Central memory CD4-positive, alpha-beta T cell (primary cell): ENCODE data around the gene SOHLH2.

Experiments
- DNase-seq: peaks from one replicate; pipeline ENCODE4 v3.0.0; 2022
- total RNA-seq, 3 experiments: gene quantifications; one replicate each; lab custom pipeline; 2026; lab: John Stamatoyannopoulos, UW

SOHLH2 gene
- total RNA-seq: 0 reads per million in 3 experiments

GRCh38 chr13:36214163-36214921, at the start of gene SOHLH2:
Gene SOHLH2, minus strand, starts transcription at chr13:36214556. Its CDS starts 30 bp downstream, at chr13:36214526.
- no peak for DNase-seq

GRCh38 chr13:36261976-36262375, 47.6 kb upstream of the SOHLH2 start:
- DNase-seq: no peak

GRCh38 chr13:36261011-36261410, 46.7 kb upstream of the SOHLH2 start:
- no peak for DNase-seq

- no peak for DNase-seq
These were observed 45.2 kb upstream of the SOHLH2 start for GRCh38 chr13:36259361-36260137.

GRCh38 chr13:36258831-36259230, 44.5 kb upstream of the SOHLH2 start:
- no peak for DNase-seq

GRCh38 chr13:36251526-36251925, 37.2 kb upstream of the SOHLH2 start:
- no peak for DNase-seq

GRCh38 chr13:36251017-36251416, 36.7 kb upstream of the SOHLH2 start:
- no peak for DNase-seq

- no peak for DNase-seq
These were observed 34.3 kb upstream of the SOHLH2 start for GRCh38 chr13:36248700-36249099.

- no peak for DNase-seq
These were observed 30.6 kb upstream of the SOHLH2 start for GRCh38 chr13:36244990-36245389.

- no peak for DNase-seq
These were observed 29.7 kb upstream of the SOHLH2 start for GRCh38 chr13:36244073-36244472.

- no peak for DNase-seq
These were observed 28.4 kb upstream of the SOHLH2 start for GRCh38 chr13:36242761-36243160.

GRCh38 chr13:36231236-36231635, 16.9 kb upstream of the SOHLH2 start:
- DNase-seq: no peak

- no peak for DNase-seq
These were observed 10.4 kb upstream of the SOHLH2 start for GRCh38 chr13:36224730-36225129.

- DNase-seq: no peak
These were observed 5.5 kb upstream of the SOHLH2 start for GRCh38 chr13:36219883-36220282.

GRCh38 chr13:36217456-36217855, 3.1 kb upstream of the SOHLH2 start:
- DNase-seq: no peak

- DNase-seq: no peak
These were observed 1.6 kb downstream of the SOHLH2 start for GRCh38 chr13:36212789-36213188.

- no peak for DNase-seq
These were observed 2.8 kb downstream of the SOHLH2 start for GRCh38 chr13:36211567-36211966.

GRCh38 chr13:36210738-36211137, 3.6 kb downstream of the SOHLH2 start:
- DNase-seq: no peak

GRCh38 chr13:36207672-36208071, 6.7 kb downstream of the SOHLH2 start:
- DNase-seq: no peak

- DNase-seq: no peak
These were observed 21.1 kb downstream of the SOHLH2 start for GRCh38 chr13:36193151-36193855.

GRCh38 chr13:36192166-36192565, 22.2 kb downstream of the SOHLH2 start:
- no peak for DNase-seq

GRCh38 chr13:36190771-36191170, 23.6 kb downstream of the SOHLH2 start:
- no peak for DNase-seq

- no peak for DNase-seq
These were observed 25.9 kb downstream of the SOHLH2 start for GRCh38 chr13:36188441-36188840.
